ENCODE results near the gene PPP1R18. TPM values are rescaled to one million over a fixed set of nuclear protein-coding genes. Genes with fewer than 3 reads are reported as not detected.

PPP1R18 gene
- total RNA-seq, 4 donors from 2014 or later = 4.7 to 52.8 (median 9.0) TPM

- H3K4me3 ChIP-seq = peak overlapping the region; percentile 72 to 78 (median 74)
- peak overlapping the region; percentile 86 to 98 (median 94) for H3K27ac ChIP-seq
- peak in 2 of 3 donors; percentile 84 to 86 for DNase-seq
- no peaks in the 10 kb centered on the region for H3K36me3 ChIP-seq
- no peaks in the 10 kb centered on the region for H3K9me3 ChIP-seq
- H3K27me3 ChIP-seq = no peaks in the 10 kb centered on the region
- TF ChIP-seq CTCF (IDR thresholded peaks at IDR 0.05) (no peak), POLR2A (IDR thresholded peaks at IDR 0.05) (no peak)
- H3K4me1 ChIP-seq = peaks cover 0 to 52% (median 22%) of the 10 kb centered on the region in 4 donors
Observed at GRCh38 chr6:30684386-30685156, 1.9 kb downstream of the PPP1R18 start.

GRCh38 chr6:30683980-30684338 is 2.5 kb downstream of the PPP1R18 start:
- H3K36me3 ChIP-seq = no peaks in the 10 kb centered on the region
- peak overlapping the region; percentile 86 to 98 (median 94) for H3K27ac ChIP-seq
- DNase-seq = no peak
- TF ChIP-seq CTCF (IDR thresholded peaks at IDR 0.05) (no peak), POLR2A (IDR thresholded peaks at IDR 0.05) (no peak)
- peaks cover 0 to 52% (median 22%) of the 10 kb centered on the region in 4 donors for H3K4me1 ChIP-seq
- no peaks in the 10 kb centered on the region for H3K9me3 ChIP-seq
- H3K27me3 ChIP-seq = no peaks in the 10 kb centered on the region
- peak overlapping the region; percentile 72 to 78 (median 74) for H3K4me3 ChIP-seq

- H3K4me3 ChIP-seq = peak overlapping the region; percentile 72 to 78 (median 74)
- H3K4me1 ChIP-seq = peaks cover 0 to 52% (median 19%) of the 10 kb centered on the region in 4 donors
Observed at GRCh38 chr6:30683183-30683979, 3.1 kb downstream of the PPP1R18 start.

GRCh38 chr6:30682143-30683117 is 4.0 kb downstream of the PPP1R18 start:
- Histone ChIP-seq H3K9me3 (no peaks in the 10 kb centered on the region), H3K36me3 (peaks cover 0 to 14% (median 0%) of the 10 kb centered on the region in 3 donors), H3K4me3 (peak overlapping the region; percentile 72 to 78 (median 74))

More at GRCh38 chr6:30683183-30683979, 3.1 kb downstream of the PPP1R18 start:
- Histone ChIP-seq H3K36me3 (peaks cover 0 to 5% (median 0%) of the 10 kb centered on the region in 3 donors), H3K27ac (peak overlapping the region; percentile 86 to 98 (median 94)), H3K27me3 (no peaks in the 10 kb centered on the region), H3K9me3 (no peaks in the 10 kb centered on the region)
- DNase-seq = no peak
- TF ChIP-seq CTCF (IDR thresholded peaks at IDR 0.05) = no peak
- no peak for TF ChIP-seq POLR2A (IDR thresholded peaks at IDR 0.05)

More at GRCh38 chr6:30682143-30683117, 4.0 kb downstream of the PPP1R18 start:
- Histone ChIP-seq H3K27ac (peak overlapping the region; percentile 86 to 98 (median 94)), H3K4me1 (peaks cover 0 to 42% (median 10%) of the 10 kb centered on the region in 4 donors), H3K27me3 (no peaks in the 10 kb centered on the region)
- TF ChIP-seq CTCF (IDR thresholded peaks at IDR 0.05) = no peak
- peak in 1 of 2 donors; percentile 21 for TF ChIP-seq POLR2A (IDR thresholded peaks at IDR 0.05)
- DNase-seq = peak; percentile 73 to 97 (median 97)
